OCI-LY1 (cell line): ENCODE data around the gene LMX1B.

Experiments used
- EZH2 ChIP-seq: fragments of 200-600 bp; sonication (generic), shearing (Covaris generic); IDR thresholded peaks from 2 replicates; pipeline ENCODE4 v1.8.0; 2017; ENCODE audit warnings: borderline replicate concordance, mixed run types, mild to moderate bottlenecking, antibody characterized with exemption, low read length, moderate library complexity, mixed read lengths
- TF ChIP-seq, protein P1 (sequence below): fragments of 200-600 bp; sonication (generic), shearing (Covaris generic); IDR thresholded peaks from 2 replicates; pipeline ENCODE4 v1.5.1; 2017; ENCODE audit warnings: mild to moderate bottlenecking, antibody characterized with exemption, low read length, moderate library complexity, mixed read lengths

DNA sequence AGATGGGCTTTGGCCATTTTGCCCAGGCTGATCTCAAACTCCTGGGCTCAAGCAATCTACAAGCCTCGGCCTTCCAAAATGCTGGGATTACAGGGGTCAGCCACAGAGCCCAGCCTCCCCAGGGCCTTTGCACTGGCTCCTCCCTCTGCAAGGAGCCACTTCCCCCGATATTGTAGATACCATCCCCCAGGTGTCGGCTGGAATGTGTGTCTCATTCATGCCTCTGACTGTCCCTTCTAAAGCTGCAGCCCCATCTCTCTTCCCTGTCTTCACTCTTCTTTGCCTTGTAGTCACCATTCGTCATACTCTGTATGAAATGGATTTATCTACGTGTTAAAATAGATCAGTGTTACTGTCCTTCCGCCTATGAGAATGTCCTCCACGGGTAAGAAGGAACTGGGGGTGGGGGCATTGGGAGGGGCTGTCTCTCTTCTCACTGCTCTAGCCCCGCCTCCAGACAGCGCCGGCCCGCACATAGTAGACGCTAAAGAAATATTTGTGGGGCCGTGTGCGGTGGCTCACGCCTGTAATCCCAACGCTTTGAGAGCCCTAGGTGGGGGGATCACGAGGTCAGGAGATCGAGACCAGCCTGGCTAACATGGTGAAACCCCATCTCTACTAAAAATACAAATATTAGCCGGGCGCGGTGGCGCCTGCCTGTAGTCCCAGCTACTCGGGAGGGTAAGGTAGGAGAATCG lies 68.5 kb downstream of the LMX1B start:
- TF ChIP-seq, protein P1, sequence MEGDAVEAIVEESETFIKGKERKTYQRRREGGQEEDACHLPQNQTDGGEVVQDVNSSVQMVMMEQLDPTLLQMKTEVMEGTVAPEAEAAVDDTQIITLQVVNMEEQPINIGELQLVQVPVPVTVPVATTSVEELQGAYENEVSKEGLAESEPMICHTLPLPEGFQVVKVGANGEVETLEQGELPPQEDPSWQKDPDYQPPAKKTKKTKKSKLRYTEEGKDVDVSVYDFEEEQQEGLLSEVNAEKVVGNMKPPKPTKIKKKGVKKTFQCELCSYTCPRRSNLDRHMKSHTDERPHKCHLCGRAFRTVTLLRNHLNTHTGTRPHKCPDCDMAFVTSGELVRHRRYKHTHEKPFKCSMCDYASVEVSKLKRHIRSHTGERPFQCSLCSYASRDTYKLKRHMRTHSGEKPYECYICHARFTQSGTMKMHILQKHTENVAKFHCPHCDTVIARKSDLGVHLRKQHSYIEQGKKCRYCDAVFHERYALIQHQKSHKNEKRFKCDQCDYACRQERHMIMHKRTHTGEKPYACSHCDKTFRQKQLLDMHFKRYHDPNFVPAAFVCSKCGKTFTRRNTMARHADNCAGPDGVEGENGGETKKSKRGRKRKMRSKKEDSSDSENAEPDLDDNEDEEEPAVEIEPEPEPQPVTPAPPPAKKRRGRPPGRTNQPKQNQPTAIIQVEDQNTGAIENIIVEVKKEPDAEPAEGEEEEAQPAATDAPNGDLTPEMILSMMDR, result no peak
- TF ChIP-seq EZH2, result no peak
